ENCODE results near the gene SMOC2.
"Not testable (repeated sequence)": the region's sequence is repeated elsewhere in the genome, so short reads cannot be mapped to it uniquely, and the experiment has no call there.

SMOC2 gene

DNA sequence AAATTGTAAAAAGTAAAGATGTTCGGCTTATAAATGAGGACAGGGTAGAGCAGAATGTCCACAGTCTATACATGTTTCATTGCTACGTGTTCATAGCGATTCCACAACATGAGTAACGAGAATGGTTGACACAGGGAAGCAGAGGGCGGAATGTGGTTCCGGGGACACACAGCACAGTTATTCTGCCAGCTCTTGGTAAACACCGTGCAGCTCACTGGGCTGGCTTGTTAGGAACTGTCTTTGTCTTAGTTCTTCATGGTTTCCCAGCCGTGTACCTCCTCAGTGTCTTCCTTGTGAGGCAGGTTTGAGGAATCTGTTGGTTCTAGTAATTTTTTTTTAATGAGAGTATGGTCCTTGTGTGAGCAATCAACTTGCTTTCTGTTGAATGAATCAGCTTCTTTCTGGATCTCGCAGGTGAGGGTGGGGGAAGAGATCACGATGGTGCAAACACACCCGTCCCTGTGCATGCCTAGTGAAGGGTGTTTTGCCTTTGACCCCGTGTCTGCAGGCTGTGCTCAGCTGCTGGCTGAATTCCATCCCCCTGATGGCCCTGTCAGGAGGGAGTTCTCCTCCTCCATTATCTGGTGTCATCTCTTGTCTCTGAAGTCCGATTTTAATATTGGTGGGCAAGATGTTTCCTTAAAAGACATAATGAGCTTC is 168.2 kb downstream of the SMOC2 start:
- DNase-seq = no peak

DNA sequence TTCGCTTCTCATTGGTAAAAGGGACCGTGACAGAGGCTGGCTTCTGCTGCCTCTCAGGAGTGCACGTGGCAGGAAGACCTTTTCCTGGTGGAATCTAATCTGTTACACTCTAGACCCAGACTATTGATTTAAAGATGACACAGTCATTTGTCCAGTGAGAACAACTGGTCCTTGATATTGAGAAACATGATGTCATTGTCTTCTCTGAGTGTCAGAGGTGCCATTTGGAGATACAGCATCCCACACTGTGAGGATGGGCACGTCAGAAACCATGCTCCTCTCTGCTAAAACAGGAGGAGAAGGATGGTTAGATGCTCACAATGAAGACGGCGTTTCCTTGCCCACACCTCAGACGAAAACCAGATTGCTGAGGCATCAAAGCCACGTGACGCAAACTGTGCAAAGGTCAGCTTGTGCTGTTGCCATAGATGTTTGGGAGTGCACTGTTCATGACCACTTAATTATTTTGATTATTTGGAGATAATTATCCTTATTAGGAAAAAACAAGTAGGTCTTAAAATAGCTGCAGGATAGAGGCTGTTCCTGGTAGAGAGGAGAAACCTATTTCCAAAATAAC is 169.0 kb downstream of the SMOC2 start:
- no peak for DNase-seq

DNA sequence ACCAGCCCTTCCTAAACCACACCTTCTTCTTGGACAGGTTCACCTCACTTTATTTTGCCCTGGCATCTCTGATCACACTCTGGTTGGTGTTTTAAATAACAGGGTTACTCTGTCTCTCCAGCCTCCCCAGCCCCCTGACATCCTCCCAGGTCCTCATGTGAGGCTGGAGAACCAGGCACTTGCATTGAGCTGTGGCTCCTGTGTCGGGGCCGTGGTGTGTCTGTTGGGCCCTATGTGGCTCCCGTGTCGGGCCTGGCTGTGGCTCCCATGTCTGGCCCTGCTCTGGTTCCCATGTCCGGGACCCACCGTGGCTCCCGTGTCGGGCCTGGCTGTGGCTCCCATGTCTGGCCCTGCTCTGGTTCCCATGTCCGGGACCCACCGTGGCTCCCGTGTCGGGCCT is 170.0 kb downstream of the SMOC2 start:
- DNase-seq = not testable (repeated sequence)

DNA sequence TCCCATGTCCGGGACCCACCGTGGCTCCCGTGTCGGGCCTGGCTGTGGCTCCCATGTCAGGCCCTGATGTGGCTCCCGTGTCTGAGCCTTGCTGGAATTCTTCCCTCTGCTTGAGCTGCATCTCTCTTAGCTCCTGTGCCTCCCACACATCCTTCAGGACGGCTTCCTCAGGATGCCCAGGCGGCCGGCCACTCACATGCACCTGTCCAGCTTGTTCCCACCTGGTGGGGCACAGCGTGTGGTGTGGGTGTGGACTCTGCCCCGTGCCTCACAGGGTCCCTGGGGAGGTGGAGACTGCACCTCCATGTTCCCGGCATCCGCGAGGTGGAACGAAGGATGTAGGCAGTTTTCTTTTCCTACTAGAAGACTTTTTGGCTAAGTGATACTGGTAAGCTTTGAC is 170.7 kb downstream of the SMOC2 start:
- DNase-seq = no peak

DNA sequence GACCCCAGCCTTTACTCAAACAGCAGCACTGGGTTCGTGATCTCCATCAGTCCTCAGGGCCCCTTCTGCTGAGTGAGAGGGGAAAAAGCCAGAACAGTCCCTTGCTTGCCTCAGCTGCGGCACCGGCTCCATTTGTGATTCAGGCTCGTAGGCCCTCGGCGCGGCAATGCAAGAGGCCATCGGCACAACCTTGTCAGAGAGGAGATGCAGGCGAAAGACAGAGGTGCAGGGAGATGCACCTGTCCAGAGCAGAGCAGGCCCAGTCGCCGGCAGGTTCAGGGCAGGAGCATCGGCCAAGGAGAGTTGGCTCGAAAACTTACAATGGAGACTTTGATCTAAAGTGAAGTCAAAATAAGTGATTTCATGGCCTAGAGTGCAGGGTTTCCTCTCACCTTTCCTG is 171.6 kb downstream of the SMOC2 start:
- no peak for DNase-seq

DNA sequence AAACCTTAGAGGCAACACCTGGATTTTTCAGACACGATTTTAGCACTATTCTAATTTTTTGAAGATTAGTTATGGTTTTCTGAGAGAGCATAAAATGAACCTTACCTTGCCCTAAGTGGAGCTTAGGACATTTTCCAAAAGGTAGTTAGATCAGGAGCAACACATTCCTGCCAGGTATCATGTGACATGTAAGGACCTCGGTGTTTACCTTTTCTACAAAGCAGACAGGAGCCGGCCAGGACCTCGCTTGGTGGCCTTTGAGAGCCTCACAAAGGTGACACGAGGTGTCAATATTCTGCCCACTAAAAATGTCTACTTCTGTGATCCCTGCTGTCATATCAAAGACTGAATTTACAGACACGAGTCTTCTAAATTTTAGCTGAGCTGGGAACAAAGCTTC is 174.9 kb downstream of the SMOC2 start:
- DNase-seq = no peak

DNA sequence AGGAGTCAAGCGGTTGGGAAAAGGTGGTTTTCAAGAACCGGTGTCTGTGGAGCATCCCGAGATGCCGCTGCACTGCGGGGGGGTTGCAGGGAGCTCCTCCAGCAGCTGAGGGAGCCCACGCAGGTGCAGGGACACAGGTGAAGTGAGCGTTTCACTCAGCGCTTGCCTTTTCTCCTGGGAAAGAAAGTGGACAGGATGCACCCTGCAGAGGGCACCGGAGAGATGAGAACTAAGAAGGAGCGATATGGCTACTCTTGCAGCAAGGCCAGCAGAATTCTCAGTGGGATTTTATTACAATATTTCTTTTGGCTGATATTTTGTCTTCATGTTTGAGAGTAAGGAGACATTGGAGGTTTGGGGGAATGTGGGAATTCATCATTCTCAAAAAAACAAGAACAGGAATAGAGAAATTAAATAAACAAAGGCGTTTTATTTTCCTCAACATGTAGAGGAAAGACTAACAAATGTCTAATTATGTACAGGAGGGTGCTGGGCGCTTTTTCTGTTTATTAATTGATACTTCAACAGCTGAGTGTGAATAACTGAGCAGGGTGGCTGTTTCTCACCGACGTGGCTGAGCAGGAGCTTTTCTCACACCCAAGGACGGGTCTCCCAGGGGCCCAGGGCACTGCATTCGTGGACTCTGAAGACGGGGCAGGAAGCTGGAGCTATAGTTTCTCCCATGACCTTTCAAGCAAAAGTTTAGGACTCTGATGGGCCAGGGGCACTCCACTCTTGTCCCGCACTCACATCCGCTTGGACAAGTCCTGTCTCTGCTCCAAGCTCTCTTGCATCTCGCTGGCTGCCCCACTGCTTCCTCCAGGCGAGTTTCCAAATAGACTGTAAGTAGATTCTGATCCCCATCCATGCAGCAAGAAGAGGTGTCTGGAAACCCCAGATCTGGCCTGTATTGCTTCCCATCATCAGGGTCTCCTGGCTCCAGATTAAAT is 176.1 kb downstream of the SMOC2 start:
- DNase-seq = no peak

DNA sequence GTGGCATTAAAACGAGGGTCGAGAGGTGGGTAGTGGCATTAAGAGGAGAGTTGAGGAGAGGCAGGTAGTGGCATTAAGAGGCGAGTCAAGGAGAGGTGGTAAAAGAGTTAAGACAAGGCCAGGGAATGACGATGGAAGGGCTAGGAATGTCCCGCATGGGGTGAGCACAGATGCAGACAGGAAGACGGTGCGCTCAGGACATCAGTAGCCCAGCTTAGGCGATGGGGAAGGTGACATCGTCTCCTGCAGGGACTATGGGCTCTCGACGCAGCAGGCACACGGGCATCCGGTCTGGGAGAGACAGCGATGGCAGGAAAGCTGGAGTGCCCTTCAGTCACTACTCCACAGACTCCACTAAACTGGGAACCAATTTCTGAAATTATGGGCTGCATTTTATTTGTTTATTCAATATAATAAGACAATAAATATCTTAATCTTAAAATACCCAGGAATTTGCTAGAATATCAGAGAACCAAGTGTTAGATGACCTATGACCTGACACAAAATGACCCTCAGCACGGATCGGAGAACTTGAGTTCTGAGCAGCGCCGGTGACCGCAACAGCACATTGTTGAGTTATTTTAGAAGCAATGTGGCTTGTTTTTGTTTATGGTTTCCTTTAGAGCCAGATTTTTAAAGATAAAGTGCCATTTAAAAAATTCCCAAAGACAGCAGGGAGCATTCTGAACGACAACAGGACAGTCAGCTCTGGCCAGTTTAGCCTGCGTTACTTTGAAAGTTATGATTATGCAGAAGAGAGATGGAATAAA is 177.7 kb downstream of the SMOC2 start:
- DNase-seq = no peak

DNA sequence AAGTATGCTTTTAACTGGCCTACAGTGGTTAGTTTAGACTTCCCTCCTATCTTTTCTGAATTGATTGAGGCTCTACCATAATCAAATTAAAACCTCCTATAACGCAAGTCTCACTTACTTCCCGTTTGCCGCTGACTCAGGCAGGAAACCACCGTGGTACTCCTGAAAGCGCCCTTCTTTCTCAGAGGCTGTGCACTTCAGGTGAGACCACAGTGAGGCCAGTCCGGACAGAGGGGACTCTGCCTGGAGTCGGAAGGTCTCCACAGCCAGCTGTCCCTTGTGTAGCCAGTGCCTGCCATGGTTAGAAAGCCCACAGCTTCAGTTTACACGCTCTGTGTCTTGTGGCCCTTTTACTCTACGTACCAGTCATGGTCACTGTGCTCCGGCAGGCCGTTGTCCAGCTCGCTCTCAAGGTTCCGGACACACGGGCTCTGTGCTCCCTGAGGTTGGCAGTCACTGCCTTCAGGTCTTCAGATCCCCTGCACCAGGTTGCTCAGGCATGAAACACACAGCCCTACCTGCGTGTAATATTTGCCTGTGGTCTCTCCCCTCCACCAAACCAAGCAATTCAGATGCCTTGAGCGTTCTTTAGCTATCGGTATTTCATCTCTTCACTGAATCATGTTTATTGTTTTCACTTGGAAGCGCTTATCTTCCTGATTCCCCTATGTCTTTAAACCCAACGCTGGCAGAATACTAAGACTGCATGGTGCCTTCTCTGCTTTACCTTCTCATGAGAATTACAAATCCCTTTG is 178.8 kb downstream of the SMOC2 start:
- DNase-seq = no peak

DNA sequence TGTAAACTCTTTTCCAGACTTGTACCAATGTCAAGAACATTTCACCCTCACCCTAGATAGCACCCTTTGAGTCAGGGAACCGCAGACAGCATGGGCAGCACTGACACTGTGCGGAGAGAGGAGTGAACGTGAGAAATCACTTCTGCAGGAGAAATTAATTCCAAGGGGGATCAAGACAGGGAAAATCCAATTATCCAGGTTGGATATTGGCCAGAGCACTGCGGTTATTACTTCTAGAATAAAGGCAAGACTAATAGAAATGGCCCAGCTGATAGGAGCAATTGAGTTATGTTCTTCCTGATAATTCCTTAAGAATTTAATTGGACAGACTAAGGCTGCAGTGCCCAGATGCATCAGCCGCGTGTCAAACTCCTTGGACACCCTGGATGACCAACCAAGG is 179.6 kb downstream of the SMOC2 start:
- DNase-seq = no peak

DNA sequence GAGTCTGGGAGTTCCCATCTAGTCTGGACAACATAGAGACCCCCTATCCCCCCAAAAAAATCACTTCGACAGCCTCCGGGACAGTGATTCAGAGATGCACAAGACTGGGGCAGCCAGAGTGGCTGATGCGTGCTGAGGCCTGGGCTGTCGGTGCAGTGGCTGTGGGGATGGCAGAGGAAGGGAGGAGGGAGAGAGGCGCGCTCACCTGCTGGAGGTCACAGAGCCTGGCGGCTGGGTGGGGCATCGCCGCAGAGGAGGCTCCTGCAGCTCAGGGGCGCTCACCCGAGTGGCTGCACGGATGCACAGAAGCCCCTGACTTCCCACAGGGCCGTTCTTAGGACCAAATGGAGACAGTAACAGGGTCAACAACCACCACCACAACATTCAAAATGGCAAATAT is 182.8 kb downstream of the SMOC2 start:
- no peak for DNase-seq

DNA sequence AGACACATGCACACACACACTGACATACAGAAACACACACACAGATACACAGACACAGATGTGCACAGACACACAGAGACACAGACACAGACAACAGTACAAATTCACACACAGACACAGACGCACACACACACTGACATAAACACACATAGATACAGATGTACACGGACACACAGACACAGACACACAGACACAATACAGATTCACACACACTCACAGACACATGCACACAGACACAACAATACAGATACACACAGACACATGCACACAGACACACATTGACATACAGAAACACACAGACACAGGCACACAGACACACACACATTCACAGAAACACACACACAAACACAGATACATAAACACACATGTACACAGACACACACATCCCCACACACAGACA is 183.6 kb downstream of the SMOC2 start:
- no peak for DNase-seq

DNA sequence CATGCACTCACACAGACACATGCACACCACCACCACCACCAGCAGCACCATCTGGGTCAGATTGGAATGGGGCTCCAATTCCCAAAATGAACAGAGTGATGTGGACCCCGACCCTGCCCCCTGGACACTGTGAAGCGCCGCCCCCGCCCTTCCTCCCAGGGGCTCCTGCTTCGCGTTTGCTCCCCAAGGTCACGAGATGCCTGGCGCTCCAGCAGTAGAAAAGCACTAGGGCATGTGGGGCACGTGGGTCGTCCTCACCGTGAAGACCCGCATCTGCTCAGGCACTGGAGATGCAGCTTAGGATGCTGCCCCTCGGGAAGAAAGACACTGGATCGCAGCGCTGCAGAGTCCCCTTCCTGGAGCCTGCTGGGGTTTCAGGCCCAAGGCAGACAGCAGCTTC is 184.0 kb downstream of the SMOC2 start:
- no peak for DNase-seq

DNA sequence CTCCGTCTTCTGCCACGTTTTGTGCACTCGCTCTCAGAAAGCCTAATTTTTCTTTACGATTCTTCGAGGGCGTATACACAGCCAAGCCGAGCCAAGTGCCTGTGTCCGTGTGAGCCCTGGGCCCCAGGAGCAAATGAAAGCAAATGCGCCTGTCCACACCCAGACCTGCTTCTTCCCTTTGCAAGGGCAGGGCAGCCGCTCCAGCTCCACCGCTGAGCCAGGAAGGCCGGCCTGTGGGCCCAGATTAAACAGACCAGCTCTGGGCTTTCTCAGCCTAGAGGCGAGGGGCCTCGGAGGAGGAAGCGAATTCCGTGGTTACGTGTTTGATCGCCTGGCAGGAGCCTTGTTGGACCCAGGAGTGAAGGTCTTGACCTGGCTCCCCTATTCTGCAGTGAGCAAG is 184.6 kb downstream of the SMOC2 start:
- DNase-seq = no peak

DNA sequence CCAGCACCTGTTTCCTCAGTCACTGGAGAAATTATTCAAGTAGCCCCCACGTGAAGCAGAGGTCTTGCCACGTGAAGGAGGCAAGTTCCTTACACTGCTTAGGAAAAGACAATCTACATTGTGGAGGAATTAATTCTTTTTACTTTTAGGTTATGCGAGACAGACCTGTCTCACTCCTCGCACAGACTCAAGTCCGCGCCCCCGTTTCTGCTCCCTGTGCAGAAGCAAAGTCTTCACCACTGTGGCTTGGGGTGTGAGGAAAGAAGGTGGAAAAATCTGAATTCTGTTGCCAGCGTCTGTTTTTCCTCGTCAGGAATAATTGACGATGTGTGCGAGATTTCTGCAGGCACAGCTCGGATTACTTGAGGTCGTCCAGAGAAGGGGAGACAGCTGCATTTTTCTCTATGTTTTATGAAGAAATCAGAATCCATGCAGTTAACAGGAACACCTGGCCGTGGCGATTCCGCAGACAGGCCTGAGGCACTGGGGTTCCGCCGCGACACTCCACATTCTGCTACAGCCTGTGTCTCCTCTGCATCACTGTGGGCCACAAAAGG is 185.1 kb downstream of the SMOC2 start:
- no peak for DNase-seq

DNA sequence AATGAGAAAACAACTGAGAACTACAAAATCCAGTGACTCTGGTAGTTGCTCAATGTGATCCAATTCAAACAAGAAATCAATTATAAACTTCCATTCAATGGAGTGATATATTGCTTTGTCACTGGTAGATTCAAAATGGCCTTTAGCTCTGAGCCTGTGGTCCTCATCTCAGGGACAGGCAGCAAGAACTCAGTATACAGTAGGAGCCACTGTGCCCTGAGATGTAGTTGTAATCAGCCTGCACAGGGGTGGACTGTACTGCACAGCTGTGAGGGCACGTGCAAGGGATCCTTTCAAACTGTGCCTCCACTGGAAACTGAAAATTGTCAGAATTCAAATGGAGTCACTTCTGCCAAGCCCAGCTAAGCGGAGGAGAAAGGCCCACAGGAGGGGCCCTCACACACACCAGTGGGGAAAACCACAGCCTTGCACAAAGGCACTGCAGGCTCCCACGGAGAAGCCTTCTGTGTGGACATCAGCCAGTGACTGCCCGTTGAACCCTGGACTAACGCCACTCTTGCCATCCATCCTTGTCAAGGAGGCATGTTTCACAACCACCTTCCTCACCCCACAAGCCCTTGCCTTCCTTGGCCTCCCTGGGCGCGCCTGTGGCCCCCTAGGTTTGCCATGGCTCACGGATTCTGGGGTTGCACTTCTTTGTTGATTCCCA is 186.7 kb downstream of the SMOC2 start:
- DNase-seq = no peak

DNA sequence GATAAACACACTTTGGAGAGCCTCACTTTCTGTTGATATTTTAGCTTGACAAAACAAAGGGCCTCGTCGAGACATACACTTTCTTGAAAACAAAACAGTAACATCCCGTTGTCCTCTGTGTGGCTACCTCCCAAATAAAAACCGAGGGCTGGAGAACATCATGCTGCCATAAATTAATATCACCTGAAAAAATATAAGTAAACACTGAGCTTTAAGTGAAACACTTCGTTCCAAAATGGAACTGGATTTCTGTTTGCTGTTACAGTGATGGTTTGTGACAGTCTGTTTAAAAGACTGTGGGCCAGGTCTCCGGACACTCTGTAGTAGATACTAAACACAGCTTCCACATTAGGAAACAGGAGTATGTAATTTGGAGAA is 187.2 kb downstream of the SMOC2 start:
- DNase-seq = no peak

DNA sequence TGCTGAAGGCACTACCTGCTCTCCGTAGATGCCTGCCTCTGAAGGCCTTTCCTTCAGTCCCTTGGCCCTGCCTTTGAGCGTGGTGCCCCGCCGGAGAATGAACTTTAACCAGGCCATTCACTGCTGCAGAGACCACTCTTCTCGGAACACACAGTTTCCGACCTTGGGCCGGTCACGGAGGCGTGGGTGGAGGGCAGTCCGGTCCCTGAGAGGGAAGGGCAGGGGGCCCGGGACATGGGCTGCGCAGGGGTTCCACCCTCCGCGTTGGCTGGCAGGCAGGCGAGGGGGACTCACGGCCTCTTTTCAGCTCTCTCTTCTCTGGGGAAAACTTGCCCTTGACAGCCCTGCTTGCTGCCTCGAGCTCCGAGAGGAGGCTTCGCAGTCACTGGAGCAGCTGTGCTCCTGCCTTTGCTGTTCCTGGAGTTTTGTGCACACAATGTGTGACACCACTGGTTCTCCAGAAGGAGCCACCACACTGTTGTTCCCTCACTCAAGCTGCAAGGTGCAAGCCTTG is 187.8 kb downstream of the SMOC2 start:
- no peak for DNase-seq

DNA sequence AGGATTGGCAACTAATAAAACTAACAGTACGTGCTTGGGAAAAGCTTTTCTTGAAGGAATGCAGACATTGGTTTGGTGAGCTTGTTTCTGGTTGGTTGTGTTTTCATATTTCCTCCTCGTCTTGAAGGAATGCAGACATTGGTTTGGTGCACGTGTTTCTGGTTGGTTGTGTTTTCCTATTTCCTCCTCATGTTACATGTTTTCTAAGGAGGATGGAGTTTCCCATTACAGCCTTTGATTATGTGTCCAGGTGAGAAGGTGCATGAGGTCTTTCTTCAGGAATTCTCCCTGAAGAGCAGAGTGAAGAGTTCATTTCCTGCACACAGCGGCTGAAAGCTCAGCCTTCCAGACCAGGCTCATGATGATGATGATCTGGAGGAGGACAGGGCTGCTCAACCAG is 190.6 kb downstream of the SMOC2 start:
- DNase-seq = no peak

DNA sequence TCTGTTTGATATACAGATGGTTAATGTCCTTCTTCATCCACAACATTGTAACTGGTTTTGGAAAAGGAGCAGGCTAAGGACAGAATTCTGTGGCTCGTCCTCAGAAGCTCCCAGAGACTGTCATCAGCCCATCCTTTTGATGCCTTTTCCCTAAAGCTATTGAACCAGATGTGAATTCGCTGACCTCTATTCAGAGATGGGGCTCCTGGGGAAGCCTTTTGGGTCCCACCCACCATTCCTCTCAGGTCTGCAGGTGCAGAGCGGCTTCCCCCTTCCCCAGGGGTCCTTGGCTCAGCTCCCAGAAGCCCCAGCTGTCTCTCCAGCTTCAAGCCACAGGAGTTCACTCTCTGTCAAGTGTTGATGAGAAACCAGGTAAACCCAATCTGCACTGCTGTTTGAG is 191.7 kb downstream of the SMOC2 start:
- DNase-seq = peak; percentile 92

DNA sequence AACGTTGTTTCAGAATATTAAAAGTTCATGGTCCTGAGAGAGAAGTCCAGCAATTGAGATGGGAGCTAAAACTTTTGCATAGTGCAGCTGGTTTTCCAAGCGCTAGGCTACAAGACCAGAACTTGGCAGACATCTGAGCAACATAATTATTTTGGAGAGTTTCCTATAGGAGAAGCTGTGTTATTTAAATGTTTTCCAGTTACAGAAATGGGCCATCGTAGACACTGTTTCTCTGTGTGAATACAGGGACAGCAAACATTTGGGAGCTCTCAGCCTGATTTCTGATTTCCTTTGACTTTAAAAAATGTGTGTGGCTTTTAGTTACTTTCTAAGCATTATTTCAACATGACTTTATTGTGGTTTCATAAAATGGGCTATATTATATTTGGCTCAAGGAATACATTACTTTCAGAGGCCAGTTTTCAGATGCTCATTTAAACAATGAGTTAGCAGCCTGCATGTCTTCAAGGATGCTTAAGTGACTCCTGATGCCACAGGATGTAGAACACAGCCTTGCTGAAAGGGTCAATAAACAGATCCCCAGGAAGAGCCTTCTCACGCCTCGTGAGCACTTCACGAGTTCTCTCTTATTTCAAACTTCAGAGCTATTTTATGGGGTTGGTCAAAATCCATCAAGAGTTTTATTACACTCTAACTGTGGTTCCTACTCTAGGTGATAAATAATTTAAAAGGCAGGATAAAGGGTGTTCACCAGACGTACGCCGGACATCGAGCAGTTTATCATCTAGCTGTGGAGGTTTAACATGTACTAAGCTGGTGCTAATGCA is 193.8 kb downstream of the SMOC2 start:
- DNase-seq = no peak

Measured in NCI-H345 (cell line).